Measurements from ENCODE around the gene SGPP1. TPM values are rescaled to one million over a fixed set of nuclear protein-coding genes. Genes with fewer than 3 reads are reported as not detected.
A peak's percentile ranks its signal among the peaks of the same experiment; 100 is the strongest.

SGPP1 gene
- total and polyA plus RNA-seq, 2 donors (not counting 1 experiment from before 2014, with no cell fraction given), result 13.8 to 46.4 TPM

GRCh38 chr14:63642229-63642611, 85.6 kb downstream of the SGPP1 start:
- peaks cover 29% of the 10 kb centered on the region for H3K4me1 Mint-ChIP-seq
- TF ChIP-seq EZH2 (IDR thresholded peaks at IDR 0.05; ENCODE audit: borderline replicate concordance, insufficient read depth, low read depth, low read length, poor library complexity, severe bottlenecking) (no peak), CTCF (IDR thresholded peaks at IDR 0.05) (no peak)
- CTCF ChIA-PET, result interaction anchor here (1.1 to 4.5 kb wide), 6 partner anchors 9 to 127 kb away, joined by 3 to 48 read pairs (median 4); partner anchors contain the start of gene SGPP1
- peak overlapping the region; percentile 89 for H3K27ac Mint-ChIP-seq
- intact Hi-C loops (cut with micrococcal nuclease), result loop anchor here (1.0 to 5.0 kb wide), 7 partner anchors 70 to 1460 kb away; partner anchors contain the start of genes CHURC1, MAX, MTHFD1 and SYNE2
- H3K27ac ChIP-seq (ENCODE audit: low read length in 2 of 2), result peak overlapping the region; percentile 97 to 99
- no peaks in the 10 kb centered on the region for H3K9me3 ChIP-seq (ENCODE audit: control extremely low read depth in 1 of 3, control insufficient read depth in 2 of 3, insufficient read depth in 1 of 3, low read length in 2 of 3)
- POLR2A ChIA-PET, result interaction anchor here (0.9 to 1.9 kb wide), 6 partner anchors 84 to 861 kb away, joined by 3 to 12 read pairs (median 8); partner anchors contain the start of gene PPP2R5E
- WGBS (ENCODE audit: insufficient coverage), result 0% methylated on average over 3 of the region's 12 CpGs
- peak overlapping the region; percentile 88 for H3K9ac ChIP-seq (ENCODE audit: low read length)
- H3K4me1 ChIP-seq (ENCODE audit: control insufficient read depth in 2 of 2, insufficient read depth in 2 of 2, low read length in 2 of 2), result peaks cover 18% of the 10 kb centered on the region in 2 donors
- H3K27me3 ChIP-seq (replicated peaks in 1 of 4; ENCODE audit: control extremely low read depth in 1 of 4, control insufficient read depth in 3 of 4, insufficient read depth in 4 of 4, low read length in 3 of 4), result no peaks in the 10 kb centered on the region
- H2AFZ ChIP-seq (ENCODE audit: insufficient read depth, low read depth, low read length, poor library complexity, severe bottlenecking), result peak overlapping the region; percentile 86
- H3K4me3 ChIP-seq (ENCODE audit: control extremely low read depth in 1 of 5, extremely low read depth in 1 of 5, insufficient read depth in 1 of 5, low read depth in 2 of 5, low read length in 4 of 5), result peak overlapping the region; percentile 80 to 98 (median 86)
- peak overlapping the region; percentile 73 for H3K4me2 ChIP-seq (replicated peaks; ENCODE audit: low read depth, low read length, poor library complexity, severe bottlenecking)
- peak overlapping the region; percentile 85 for H3K4me3 Mint-ChIP-seq
- H3K36me3 ChIP-seq (replicated peaks in 1 of 2; ENCODE audit: control extremely low read depth in 1 of 2, control insufficient read depth in 1 of 2, extremely low read depth in 1 of 2, insufficient read depth in 2 of 2, low read length in 1 of 2), result peaks cover 1 to 11% of the 10 kb centered on the region in 2 experiments
- H3K79me2 ChIP-seq (ENCODE audit: control insufficient read depth, insufficient read depth, low read length), result peaks cover 56% of the 10 kb centered on the region
- ATAC-seq (ENCODE audit: low read depth) (peak; percentile 59), DNase-seq (peak; percentile 95)
- H4K20me1 ChIP-seq (ENCODE audit: control insufficient read depth, insufficient read depth, low read length, poor library complexity, severe bottlenecking), result no peaks in the 10 kb centered on the region
- no peaks in the 10 kb centered on the region for H3K27me3 Mint-ChIP-seq
- H3K9me3 Mint-ChIP-seq (ENCODE audit: insufficient read depth), result no peaks in the 10 kb centered on the region

Data from B cell (primary cell).